Uterus (tissue), 2 donors: Measurements from ENCODE around the gene GOLPH3.

Experiments used
- CTCF ChIP-seq, 4 experiments: fragments of 200-600 bp in 2 of 4; fragments of 450-650 bp in 2 of 4; sonication (generic) in 2 of 4; IDR thresholded peaks; one replicate each; pipeline ENCODE4 v1.5.1; 2016 to 2019; ENCODE audit warnings: antibody characterized with exemption in 4 of 4, mild to moderate bottlenecking in 2 of 4, moderate library complexity in 1 of 4
- POLR2A ChIP-seq, 2 donors: fragments of 450-650 bp; IDR thresholded peaks; one replicate each; pipeline ENCODE4 v1.6.1; 2016; ENCODE audit warnings: antibody characterized with exemption in 2 of 2, mild to moderate bottlenecking in 1 of 2, moderate library complexity in 1 of 2

DNA sequence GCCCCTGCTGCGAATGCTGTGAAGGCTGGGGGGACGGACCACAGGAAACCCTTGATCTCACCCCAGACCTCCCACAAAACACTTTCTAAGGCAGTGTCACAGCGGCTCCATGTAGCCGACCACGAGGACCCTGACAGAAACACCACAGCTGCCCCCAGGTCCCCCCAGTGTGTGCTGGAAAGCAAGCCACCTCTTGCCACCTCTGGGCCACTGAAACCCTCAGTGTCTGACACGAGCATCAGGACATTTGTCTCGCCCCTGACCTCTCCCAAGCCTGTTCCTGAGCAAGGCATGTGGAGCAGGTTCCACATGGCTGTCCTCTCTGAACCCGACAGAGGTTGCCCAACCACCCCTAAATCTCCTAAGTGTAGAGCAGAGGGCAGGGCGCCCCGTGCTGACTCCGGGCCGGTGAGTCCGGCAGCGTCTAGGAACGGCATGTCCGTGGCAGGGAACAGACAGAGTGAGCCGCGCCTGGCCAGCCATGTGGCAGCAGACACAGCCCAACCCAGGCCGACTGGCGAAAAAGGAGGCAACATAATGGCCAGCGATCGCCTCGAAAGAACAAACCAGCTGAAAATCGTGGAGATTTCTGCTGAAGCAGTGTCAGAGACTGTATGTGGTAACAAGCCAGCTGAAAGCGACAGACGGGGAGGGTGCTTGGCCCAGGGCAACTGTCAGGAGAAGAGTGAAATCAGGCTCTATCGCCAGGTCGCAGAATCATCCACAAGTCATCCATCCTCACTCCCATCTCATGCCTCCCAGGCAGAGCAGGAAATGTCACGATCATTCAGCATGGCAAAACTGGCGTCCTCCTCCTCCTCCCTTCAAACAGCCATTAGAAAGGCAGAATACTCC lies 84.7 kb downstream of the GOLPH3 start:
- TF ChIP-seq CTCF (IDR thresholded peaks at IDR 0.05) (no peak), POLR2A (IDR thresholded peaks at IDR 0.05) (no peak)
